ENCODE data around the gene FGD4.

The FGD4 gene

GRCh38 chr12:32400114-32400672 lies 835 bp downstream of the FGD4 start:
- in situ Hi-C loops (cut with MboI; ENCODE audit: low pct_unique_long_range_greater_than_20kb, low sequenced_read_pairs), result no loop called here
- no peak for DNase-seq

DNA sequence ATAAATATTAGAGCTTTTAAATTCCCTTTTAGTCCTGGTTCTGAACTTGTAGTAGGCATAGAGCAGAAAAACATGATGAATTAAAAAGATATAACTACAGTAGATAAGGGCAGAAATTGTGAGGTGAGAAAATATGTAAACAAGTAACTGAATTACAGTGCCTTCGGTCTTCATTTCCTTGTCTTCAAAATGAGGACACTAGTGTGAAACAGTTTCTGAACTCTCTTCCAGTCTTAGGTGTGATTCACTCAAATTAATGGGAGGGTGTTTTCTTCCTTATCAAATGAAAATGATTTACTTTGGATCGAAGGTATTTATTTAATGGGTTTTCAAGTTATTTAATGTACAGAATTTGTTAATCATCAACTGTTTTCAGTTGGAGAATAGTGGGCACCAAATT lies 1.5 kb downstream of the FGD4 start:
- no peak for DNase-seq
- in situ Hi-C loops (cut with MboI; ENCODE audit: low pct_unique_long_range_greater_than_20kb, low sequenced_read_pairs), result no loop called here

DNA sequence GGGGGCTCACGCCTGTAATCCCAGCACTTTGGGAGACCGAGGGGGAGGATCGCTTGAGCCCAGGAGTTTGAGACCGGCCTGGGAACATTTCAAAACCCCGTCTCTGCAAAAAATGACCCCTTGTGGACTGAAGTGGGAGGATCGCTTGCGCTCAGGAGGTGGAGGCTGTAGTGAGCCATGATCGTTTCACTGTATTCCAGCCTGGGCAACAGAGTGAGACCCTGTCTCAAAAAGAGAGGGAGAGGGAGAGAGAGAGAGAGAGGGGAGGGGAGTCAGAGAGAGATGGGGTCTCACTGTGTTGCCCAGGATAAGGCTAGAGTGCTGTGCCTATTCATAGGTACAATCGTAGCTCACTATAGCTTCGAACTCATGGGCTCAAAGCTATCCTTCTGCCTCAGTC lies 2.8 kb downstream of the FGD4 start:
- no peak for DNase-seq
- in situ Hi-C loops (cut with MboI; ENCODE audit: low pct_unique_long_range_greater_than_20kb, low sequenced_read_pairs), result no loop called here

DNA sequence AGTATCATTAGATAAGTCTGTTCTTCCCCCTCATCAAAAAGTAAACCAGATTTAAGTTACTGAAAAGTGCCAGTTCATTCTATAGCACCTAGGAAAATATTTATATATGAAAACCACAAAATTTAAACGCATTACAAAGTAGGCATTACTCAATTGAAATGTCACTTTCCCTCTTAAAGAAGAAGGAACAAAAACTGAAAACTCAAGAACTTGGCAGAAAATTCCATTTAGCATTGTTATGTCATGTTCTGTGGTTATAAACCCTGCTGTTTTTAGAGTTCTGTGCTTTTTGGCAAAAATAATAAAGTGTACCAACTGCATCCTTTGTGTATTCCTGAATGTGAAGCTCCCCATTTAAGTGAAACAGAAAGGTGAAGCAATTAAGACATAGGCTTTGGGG lies 3.6 kb downstream of the FGD4 start:
- DNase-seq, result no peak
- in situ Hi-C loops (cut with MboI; ENCODE audit: low pct_unique_long_range_greater_than_20kb, low sequenced_read_pairs), result no loop called here

GRCh38 chr12:32407795-32408194 lies 8.4 kb downstream of the FGD4 start:
- no peak for DNase-seq
- in situ Hi-C loops (cut with MboI; ENCODE audit: low pct_unique_long_range_greater_than_20kb, low sequenced_read_pairs), result no loop called here

- DNase-seq, result no peak
- in situ Hi-C loops (cut with MboI; ENCODE audit: low pct_unique_long_range_greater_than_20kb, low sequenced_read_pairs), result no loop called here
These were observed 14.1 kb downstream of the FGD4 start for GRCh38 chr12:32413412-32413811.

DNA sequence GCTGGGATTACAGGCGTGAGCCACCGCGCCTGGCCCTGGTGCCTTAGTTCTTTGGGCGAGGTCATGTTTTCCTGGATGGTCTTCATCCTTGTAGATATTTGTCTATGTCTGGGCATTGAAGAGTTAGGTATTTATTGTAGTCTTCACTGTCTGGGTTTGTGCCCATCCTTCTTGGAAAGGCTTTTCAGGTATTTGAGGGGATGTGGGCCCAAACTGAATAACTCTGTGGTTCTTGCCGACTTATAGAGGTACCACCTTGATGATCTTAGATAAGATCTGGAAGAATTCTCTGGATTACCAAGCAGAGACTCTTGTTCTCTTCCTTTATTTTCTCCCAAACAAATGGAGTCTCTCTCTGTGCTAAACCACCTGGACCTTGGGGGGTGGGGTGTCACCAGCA lies 18.9 kb downstream of the FGD4 start:
- DNase-seq, result no peak
- in situ Hi-C loops (cut with MboI; ENCODE audit: low pct_unique_long_range_greater_than_20kb, low sequenced_read_pairs), result no loop called here

- DNase-seq, result no peak
- in situ Hi-C loops (cut with MboI; ENCODE audit: low pct_unique_long_range_greater_than_20kb, low sequenced_read_pairs), result no loop called here
These were observed 19.7 kb downstream of the FGD4 start for GRCh38 chr12:32418903-32419519.

GRCh38 chr12:32419520-32419960 lies 20.2 kb downstream of the FGD4 start:
- peak; percentile 76 for DNase-seq
- in situ Hi-C loops (cut with MboI; ENCODE audit: low pct_unique_long_range_greater_than_20kb, low sequenced_read_pairs), result no loop called here

DNA sequence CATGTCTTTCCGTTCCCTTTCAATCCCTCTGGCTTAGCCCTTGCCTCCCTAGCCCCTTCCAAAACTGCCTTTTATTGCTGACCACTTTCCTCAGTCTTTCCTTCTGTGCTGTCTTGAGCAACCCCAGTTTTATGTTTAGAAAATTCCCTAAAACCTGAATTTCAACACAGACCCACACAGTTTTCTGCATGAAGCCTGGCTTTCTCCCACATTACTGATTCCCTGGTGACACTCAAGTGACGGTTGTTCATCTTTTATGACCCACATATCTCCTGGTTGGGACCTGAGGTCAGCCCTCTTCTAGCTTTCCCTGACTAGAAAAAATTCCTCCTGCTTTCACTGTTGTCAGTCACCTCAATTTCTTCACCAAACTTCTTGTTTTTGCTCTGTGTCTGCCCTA lies 21.0 kb downstream of the FGD4 start:
- in situ Hi-C loops (cut with MboI; ENCODE audit: low pct_unique_long_range_greater_than_20kb, low sequenced_read_pairs), result no loop called here
- no peak for DNase-seq

DNA sequence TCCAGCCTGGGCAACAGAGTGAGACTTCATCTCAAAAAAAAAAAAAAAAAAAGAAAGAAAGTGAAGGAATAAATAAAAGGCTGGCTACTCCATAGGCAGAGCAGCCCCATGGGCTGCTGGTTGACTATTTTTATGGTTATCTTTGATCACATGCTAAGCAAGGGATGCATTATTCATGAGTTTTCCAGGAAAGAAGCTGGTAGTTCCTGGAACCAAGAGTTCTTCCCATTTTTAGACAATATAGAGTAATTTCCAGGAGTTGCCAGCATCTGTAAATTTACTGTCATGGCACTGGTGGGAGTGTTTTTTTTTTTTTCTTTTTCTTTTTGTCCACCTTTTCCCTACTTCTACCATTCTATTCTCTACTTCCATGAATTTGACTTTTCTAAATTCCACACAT lies 24.2 kb downstream of the FGD4 start:
- peak; percentile 71 for DNase-seq
- in situ Hi-C loops (cut with MboI; ENCODE audit: low pct_unique_long_range_greater_than_20kb, low sequenced_read_pairs), result no loop called here

GRCh38 chr12:32431025-32431424 lies 31.7 kb downstream of the FGD4 start:
- DNase-seq, result no peak
- in situ Hi-C loops (cut with MboI; ENCODE audit: low pct_unique_long_range_greater_than_20kb, low sequenced_read_pairs), result no loop called here

GRCh38 chr12:32435921-32436705 lies 36.8 kb downstream of the FGD4 start:
- in situ Hi-C loops (cut with MboI; ENCODE audit: low pct_unique_long_range_greater_than_20kb, low sequenced_read_pairs), result no loop called here
- no peak for DNase-seq

GRCh38 chr12:32437095-32437515 lies 37.7 kb downstream of the FGD4 start:
- DNase-seq, result no peak
- in situ Hi-C loops (cut with MboI; ENCODE audit: low pct_unique_long_range_greater_than_20kb, low sequenced_read_pairs), result no loop called here

DNA sequence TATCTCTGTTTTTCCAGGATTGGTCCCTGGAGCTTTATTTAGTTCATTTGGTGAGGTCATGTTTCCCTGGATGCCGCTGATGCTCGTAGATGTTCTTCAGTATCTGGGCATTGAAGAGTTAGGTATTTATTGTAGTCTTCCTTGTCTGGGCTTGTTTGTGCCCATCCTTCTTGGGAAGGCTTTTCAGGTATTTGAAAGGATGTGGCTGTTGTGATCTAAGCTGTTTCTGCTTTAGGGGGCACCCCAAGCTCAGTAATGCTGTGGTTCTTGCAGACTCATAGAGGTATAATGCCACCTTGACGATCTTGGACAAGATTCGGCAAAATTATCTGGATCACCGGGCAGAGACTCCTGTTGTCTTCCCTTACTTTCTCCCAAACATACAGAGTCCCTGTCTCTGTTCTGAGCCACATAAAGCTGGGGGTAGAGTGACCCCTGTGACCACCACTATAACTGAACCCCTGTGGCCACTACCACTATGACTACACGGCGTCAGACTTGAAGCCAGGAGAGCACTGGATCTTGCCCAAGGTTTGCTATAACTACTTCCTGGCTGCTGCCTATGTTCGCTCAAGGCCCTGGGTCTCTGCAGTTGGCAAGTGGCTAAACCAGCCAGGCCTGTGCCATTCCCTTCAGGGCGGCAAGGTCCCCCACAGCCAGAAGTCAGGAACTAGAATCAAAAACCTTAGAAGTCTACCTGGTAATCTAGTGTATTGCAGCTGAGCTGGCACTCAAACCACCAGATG lies 40.9 kb downstream of the FGD4 start:
- in situ Hi-C loops (cut with MboI; ENCODE audit: low pct_unique_long_range_greater_than_20kb, low sequenced_read_pairs), result no loop called here
- no peak for DNase-seq

DNA sequence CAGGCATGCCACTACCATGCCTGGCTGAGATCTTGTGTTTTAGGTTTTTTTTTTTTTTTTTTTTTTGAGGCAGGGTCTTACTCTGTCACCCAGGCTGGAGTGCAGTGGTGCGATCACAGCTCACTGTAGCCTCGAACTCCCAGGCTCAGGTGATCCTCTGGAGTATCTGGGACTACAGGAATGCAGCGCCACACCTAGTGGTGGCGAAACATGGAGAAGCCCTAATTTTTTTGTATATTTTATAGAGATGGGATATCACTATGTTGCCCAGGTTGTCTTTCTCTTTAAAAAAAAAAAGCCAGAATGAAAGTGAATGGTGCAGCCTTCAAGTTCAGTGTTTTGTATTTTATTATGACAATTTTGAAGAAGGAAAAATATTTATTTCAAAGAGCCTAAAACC lies 44.1 kb downstream of the FGD4 start:
- no peak for DNase-seq
- in situ Hi-C loops (cut with MboI; ENCODE audit: low pct_unique_long_range_greater_than_20kb, low sequenced_read_pairs), result no loop called here

GRCh38 chr12:32444895-32445294 lies 45.5 kb downstream of the FGD4 start:
- no peak for DNase-seq

GRCh38 chr12:32445356-32445755 lies 46.0 kb downstream of the FGD4 start:
- DNase-seq, result no peak
- in situ Hi-C loops (cut with MboI; ENCODE audit: low pct_unique_long_range_greater_than_20kb, low sequenced_read_pairs), result no loop called here

More at GRCh38 chr12:32444895-32445294, 45.5 kb downstream of the FGD4 start:
- in situ Hi-C loops (cut with MboI; ENCODE audit: low pct_unique_long_range_greater_than_20kb, low sequenced_read_pairs), result no loop called here

- no peak for DNase-seq
- in situ Hi-C loops (cut with MboI; ENCODE audit: low pct_unique_long_range_greater_than_20kb, low sequenced_read_pairs), result no loop called here
These were observed 47.2 kb downstream of the FGD4 start for GRCh38 chr12:32446316-32447119.
